HG03108 (cell line): ENCODE measurements around the gene PAX6.

Source experiments
- ATAC-seq: cut with Tn5 transposase; IDR thresholded peaks from one replicate; pipeline ENCODE4 v1.9.1; 2021; ENCODE audit warnings: moderate library complexity; ENCODE audit not compliant: unreplicated experiment

The PAX6 gene

GRCh38 chr11:31798554-31799434, 12.3 kb downstream of the PAX6 start:
- peak; percentile 43 for ATAC-seq

- ATAC-seq: no peak
Measured at GRCh38 chr11:31798057-31798553, 13.0 kb downstream of the PAX6 start.

- ATAC-seq: no peak
Measured at GRCh38 chr11:31797190-31798056, 13.7 kb downstream of the PAX6 start.

- no peak for ATAC-seq
Measured at GRCh38 chr11:31796499-31797189, 14.5 kb downstream of the PAX6 start.

GRCh38 chr11:31795706-31796498, 15.2 kb downstream of the PAX6 start:
- no peak for ATAC-seq

- no peak for ATAC-seq
Measured at GRCh38 chr11:31794548-31794947, 16.6 kb downstream of the PAX6 start.

- no peak for ATAC-seq
Measured at GRCh38 chr11:31793264-31793663, 17.9 kb downstream of the PAX6 start.

GRCh38 chr11:31792456-31792855, 18.7 kb downstream of the PAX6 start:
- no peak for ATAC-seq

GRCh38 chr11:31792036-31792435, 19.1 kb downstream of the PAX6 start:
- no peak for ATAC-seq

GRCh38 chr11:31790649-31791048, 20.5 kb downstream of the PAX6 start:
- ATAC-seq: no peak

GRCh38 chr11:31788085-31788484, 23.0 kb downstream of the PAX6 start:
- ATAC-seq: no peak

- ATAC-seq: no peak
Measured at GRCh38 chr11:31786996-31787685, 24.0 kb downstream of the PAX6 start.

GRCh38 chr11:31784611-31785010, 26.5 kb downstream of the PAX6 start:
- no peak for ATAC-seq

- no peak for ATAC-seq
Measured at GRCh38 chr11:31783252-31783651, 27.9 kb downstream of the PAX6 start.

- ATAC-seq: no peak
Measured at GRCh38 chr11:31782257-31782656, 28.9 kb downstream of the PAX6 start.

- no peak for ATAC-seq
Measured at GRCh38 chr11:31780480-31780971, 30.6 kb downstream of the PAX6 start.

GRCh38 chr11:31780078-31780477, 31.0 kb downstream of the PAX6 start:
- ATAC-seq: no peak

GRCh38 chr11:31779374-31779791, 31.7 kb downstream of the PAX6 start:
- no peak for ATAC-seq

- no peak for ATAC-seq
Measured at GRCh38 chr11:31772412-31772811, 38.7 kb downstream of the PAX6 start.
